ENCODE results near the gene CHD2. TPM values are rescaled to one million over a fixed set of nuclear protein-coding genes. Genes with fewer than 3 reads are reported as not detected.

The CHD2 gene
- total RNA-seq, 1 experiment from 2014 or later = 63.3 TPM

GRCh38 chr15:93007994-93008393 is 107.9 kb downstream of the CHD2 start:
- Mint-ChIP-seq H3K9me3 (no peaks in the 10 kb centered on the region), H3K4me3 (no peak overlapping the region), H3K4me1 (no peaks in the 10 kb centered on the region), H3K36me3 (ENCODE audit: insufficient read depth in 1 of 3, low read depth in 3 of 3) (peaks cover 39 to 96% (median 85%) of the 10 kb centered on the region in 3 experiments), H3K27ac (no peak overlapping the region; a peak in 2 of 7 replicates), H3K27me3 (ENCODE audit: low read depth) (no peaks in the 10 kb centered on the region; the same call in 1 of the 2 replicates)
- no peaks in the 10 kb centered on the region for H3K9me3 ChIP-seq (ENCODE audit: control insufficient read depth, low read depth, low read length)
- H4K91ac ChIP-seq (ENCODE audit: insufficient read length, low read depth, low read length) = no peak overlapping the region
- H3K79me1 ChIP-seq (ENCODE audit: insufficient read depth, low read depth, low read length, poor library complexity, severe bottlenecking) = no peaks in the 10 kb centered on the region
- TF ChIP-seq CTCF (conservative IDR thresholded peaks at IDR 0.05) = no peak
- H3K23ac ChIP-seq (ENCODE audit: insufficient read length, low read depth, low read length) = no peak overlapping the region
- no peak overlapping the region for H4K5ac ChIP-seq (ENCODE audit: insufficient read length, low read depth, low read length)
- H3K27ac ChIP-seq (ENCODE audit: insufficient read length, low read depth, low read length) = no peak overlapping the region
- H2BK5ac ChIP-seq (ENCODE audit: insufficient read length, low read length) = no peak overlapping the region
- no peak overlapping the region for H2BK20ac ChIP-seq (ENCODE audit: low read depth, low read length, poor library complexity, severe bottlenecking)
- H4K8ac ChIP-seq (replicated peaks; ENCODE audit: insufficient read length, low read depth, low read length) = no peak overlapping the region
- no peak overlapping the region for H3K56ac ChIP-seq (ENCODE audit: insufficient read length, low read depth, low read length)
- H3K4me1 ChIP-seq (ENCODE audit: insufficient read depth, low read length) = no peaks in the 10 kb centered on the region
- H3K18ac ChIP-seq (ENCODE audit: insufficient read length, low read depth, low read length) = no peak overlapping the region
- H3K23me2 ChIP-seq (ENCODE audit: insufficient read length, low read depth, low read length, poor library complexity, severe bottlenecking) = no peaks in the 10 kb centered on the region
- H3K79me2 ChIP-seq (ENCODE audit: insufficient read depth, low read length) = no peaks in the 10 kb centered on the region
- no peak overlapping the region for H2AK5ac ChIP-seq (ENCODE audit: insufficient read length, low read length)
- no peaks in the 10 kb centered on the region for H4K20me1 ChIP-seq (ENCODE audit: control insufficient read depth, insufficient read depth, insufficient read length)
- H3T11ph ChIP-seq (ENCODE audit: low read length) = no peak overlapping the region
- no peaks in the 10 kb centered on the region for H3K27me3 ChIP-seq (ENCODE audit: insufficient read depth, low read length)
- no peak overlapping the region for H2AFZ ChIP-seq (ENCODE audit: low read length)
- no peak overlapping the region for H3K4ac ChIP-seq (ENCODE audit: low read depth, low read length)
- no peak overlapping the region for H3K4me2 ChIP-seq (ENCODE audit: insufficient read depth, insufficient read length, low read length)
- H2BK12ac ChIP-seq (ENCODE audit: insufficient read length, low read depth, low read length) = no peak overlapping the region
- no peak for DNase-seq
- no peak overlapping the region for H2BK15ac ChIP-seq (ENCODE audit: low read depth, low read length)
- H3K9ac ChIP-seq (ENCODE audit: extremely low read depth, insufficient read length, low read length) = no peak overlapping the region
- no peak overlapping the region for H3K14ac ChIP-seq (ENCODE audit: insufficient read depth, low read length)
- no peak overlapping the region for H2BK120ac ChIP-seq (ENCODE audit: low read depth, low read length, poor library complexity, severe bottlenecking)
- no CpG with 5 or more reads among the region's 3 CpGs for WGBS (ENCODE audit: extremely low coverage, insufficient read length, low lambda C conversion rate)

Measured in H9 (cell line).